ENCODE results near the gene PSENEN. TPM values are rescaled to one million over a fixed set of nuclear protein-coding genes. Genes with fewer than 3 reads are reported as not detected.

PSENEN gene
- total and polyA plus RNA-seq, 2 of the 8 experiments (the other 6 are each of a cell fraction or from before 2014, with no cell fraction given), result 66.7 to 75.3 TPM

DNA sequence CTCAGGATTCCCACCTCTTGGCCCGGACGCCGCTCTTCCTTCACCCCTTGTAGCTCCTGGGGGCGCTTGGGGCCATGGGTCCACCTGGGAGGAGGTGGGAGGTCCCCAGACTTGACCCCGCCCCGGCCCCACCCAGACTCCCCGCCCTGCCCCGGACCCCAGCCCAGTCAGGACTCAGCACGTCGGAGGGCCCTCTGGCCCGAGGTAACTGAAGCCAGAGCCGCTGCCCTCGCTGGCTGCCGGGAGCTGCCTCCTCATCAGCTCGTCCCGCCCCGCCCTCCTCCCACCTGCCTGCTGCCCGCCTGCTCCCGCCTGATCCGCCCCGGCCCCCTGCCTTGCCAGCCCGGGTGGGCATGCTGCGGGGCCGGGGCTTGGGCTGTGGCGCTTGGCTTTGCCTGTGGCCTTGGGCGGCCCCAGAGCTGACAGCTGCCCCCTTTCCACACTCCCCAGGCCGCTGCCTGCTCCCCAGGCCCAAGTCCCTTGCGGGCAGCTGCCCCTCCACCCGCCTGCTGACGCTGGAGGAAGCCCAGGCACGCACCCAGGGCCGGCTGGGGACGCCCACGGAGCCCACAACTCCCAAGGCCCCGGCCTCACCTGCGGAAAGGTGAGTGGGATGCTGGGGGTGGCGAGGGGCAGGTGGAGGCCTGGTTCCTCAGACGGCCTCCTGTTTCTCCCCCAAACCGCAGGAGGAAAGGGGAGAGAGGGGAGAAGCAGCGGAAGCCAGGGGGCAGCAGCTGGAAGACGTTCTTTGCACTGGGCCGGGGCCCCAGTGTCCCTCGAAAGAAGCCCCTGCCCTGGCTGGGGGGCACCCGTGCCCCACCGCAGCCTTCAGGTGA lies 39.3 kb downstream of the PSENEN start:
- POLR2A ChIA-PET (ENCODE audit: partially characterized antibody), result interaction anchor here (0.8 to 1.8 kb wide), 8 partner anchors 8 to 54 kb away, joined by 3 to 7 read pairs (median 4); partner anchors contain the start of genes PSENEN and U2AF1L4
- Histone ChIP-seq H3K79me2 (ENCODE audit: control insufficient read depth in 1 of 2, insufficient read depth in 2 of 2, low read length in 2 of 2) (no peaks in the 10 kb centered on the region), H2AFZ (ENCODE audit: low read length) (peak overlapping the region; percentile 50; the same call in 1 of the 2 replicates), H4K8ac (ENCODE audit: extremely low read depth, insufficient read depth, low read length) (peak overlapping the region; percentile 58; the same call in 1 of the 2 replicates), H3K36me3 (ENCODE audit: control insufficient read depth in 2 of 4, insufficient read depth in 4 of 4, low read length in 3 of 4) (no peaks in the 10 kb centered on the region), H3K4me2 (ENCODE audit: insufficient read depth in 1 of 2, low read depth in 2 of 2, low read length in 2 of 2) (peak overlapping the region; percentile 67 to 85), H3K4me1 (replicated peaks in 1 of 4; ENCODE audit: control insufficient read depth in 3 of 4, insufficient read depth in 4 of 4, low read length in 3 of 4) (peaks cover 0 to 12% (median 4%) of the 10 kb centered on the region in 4 experiments; a peak in 6 of 7 replicates), H4K91ac (replicated peaks; ENCODE audit: insufficient read length, low read length) (peak overlapping the region; percentile 81), H2BK20ac (ENCODE audit: low read length) (no peak overlapping the region), H3K79me1 (ENCODE audit: low read depth, low read length) (no peaks in the 10 kb centered on the region), H3K9ac (replicated peaks in 1 of 4; ENCODE audit: extremely low read depth in 1 of 4, low read depth in 3 of 4, low read length in 3 of 4) (peak overlapping the region in 1 of 4 experiments; percentile 71; a peak in 2 of 7 replicates), H4K5ac (ENCODE audit: insufficient read length, low read depth, low read length) (peak overlapping the region; percentile 29), H3K9me3 (ENCODE audit: insufficient read depth in 2 of 2, low read depth in 1 of 2, low read length in 1 of 2) (no peaks in the 10 kb centered on the region), H4K20me1 (replicated peaks in 1 of 2; ENCODE audit: control insufficient read depth in 1 of 2, insufficient read depth in 2 of 2, low read length in 2 of 2) (peaks cover 0 to 12% of the 10 kb centered on the region in 2 experiments), H2BK15ac (ENCODE audit: low read length) (peak overlapping the region; percentile 95; the same call in 1 of the 2 replicates), H3K4me3 (ENCODE audit: extremely low read depth in 1 of 4, insufficient read depth in 2 of 4, low read depth in 3 of 4, low read length in 4 of 4) (peak overlapping the region; percentile 42 to 72 (median 66)), H2AK5ac (ENCODE audit: low read depth, low read length) (no peak overlapping the region), H3K56ac (replicated peaks; ENCODE audit: insufficient read length, low read depth, low read length) (peak overlapping the region; percentile 77), H3K23ac (ENCODE audit: insufficient read length) (no peak overlapping the region), H2BK5ac (ENCODE audit: low read depth, low read length) (no peak overlapping the region; the same call in 1 of the 2 replicates), H2BK12ac (ENCODE audit: low read depth, low read length) (0 out of 2 replicates have a peak overlapping the region, but pooled peaks have one; percentile 84), H3K14ac (ENCODE audit: insufficient read length) (no peak overlapping the region), H3K27ac (ENCODE audit: low read depth, low read length) (no peak overlapping the region), H3K27me3 (replicated peaks in 1 of 4; ENCODE audit: control insufficient read depth in 3 of 4, extremely low read depth in 1 of 4, insufficient read depth in 3 of 4, low read length in 3 of 4) (no peaks in the 10 kb centered on the region; a peak in 1 of 7 replicates), H2BK120ac (replicated peaks; ENCODE audit: low read depth, low read length) (no peak overlapping the region), H3K4ac (replicated peaks; ENCODE audit: insufficient read length, low read depth, low read length) (peak overlapping the region; percentile 69), H3K23me2 (ENCODE audit: low read depth, low read length) (peaks cover 11% of the 10 kb centered on the region), H3K18ac (ENCODE audit: extremely low read depth, low read length) (peak overlapping the region; percentile 87)
- WGBS, 2 experiments (ENCODE audit: extremely low coverage in 1 of 2, insufficient coverage in 1 of 2, insufficient read length in 1 of 2, insufficient replicate concordance in 2 of 2, low coverage in 1 of 2, low lambda C conversion rate in 2 of 2, missing lambda C conversion rate in 1 of 2), result 4% methylated on average over 23 of the region's 45 CpGs; no CpG with 5 or more reads in 1 of the 2 experiments
- no peak for FAIRE-seq
- CTCF ChIA-PET (ENCODE audit: partially characterized antibody), result interaction anchor here (0.6 to 1.6 kb wide), 15 partner anchors 16 to 156 kb away, joined by 3 to 7 read pairs (median 3); no protein-coding TSS in a partner anchor
- peak; percentile 75 to 91 for DNase-seq (ENCODE audit: low read depth in 1 of 2, low spot score in 2 of 2)
- TF ChIP-seq EZH2 (IDR thresholded peaks at IDR 0.05; ENCODE audit: low read depth, low read length, severe bottlenecking) (peak; percentile 23), SRF (IDR thresholded peaks at IDR 0.05; ENCODE audit: low read depth, low read length) (no peak), ZNF274 (IDR thresholded peaks at IDR 0.05; ENCODE audit: borderline replicate concordance, extremely low read depth, low read length) (no peak), KDM4A (IDR thresholded peaks at IDR 0.05; ENCODE audit: low read depth, low read length, severe bottlenecking) (peak; percentile 48), TAF1 (IDR thresholded peaks at IDR 0.05; ENCODE audit: low read depth, low read length) (0 out of 2 replicates have a peak, but pooled peaks have one; percentile 29), HDAC6 (IDR thresholded peaks at IDR 0.05; ENCODE audit: low read depth, low read length) (no peak), TCF12 (IDR thresholded peaks at IDR 0.05; ENCODE audit: low read depth, low read length) (0 out of 2 replicates have a peak, but pooled peaks have one; percentile 26)
- TF ChIP-seq, protein P1, sequence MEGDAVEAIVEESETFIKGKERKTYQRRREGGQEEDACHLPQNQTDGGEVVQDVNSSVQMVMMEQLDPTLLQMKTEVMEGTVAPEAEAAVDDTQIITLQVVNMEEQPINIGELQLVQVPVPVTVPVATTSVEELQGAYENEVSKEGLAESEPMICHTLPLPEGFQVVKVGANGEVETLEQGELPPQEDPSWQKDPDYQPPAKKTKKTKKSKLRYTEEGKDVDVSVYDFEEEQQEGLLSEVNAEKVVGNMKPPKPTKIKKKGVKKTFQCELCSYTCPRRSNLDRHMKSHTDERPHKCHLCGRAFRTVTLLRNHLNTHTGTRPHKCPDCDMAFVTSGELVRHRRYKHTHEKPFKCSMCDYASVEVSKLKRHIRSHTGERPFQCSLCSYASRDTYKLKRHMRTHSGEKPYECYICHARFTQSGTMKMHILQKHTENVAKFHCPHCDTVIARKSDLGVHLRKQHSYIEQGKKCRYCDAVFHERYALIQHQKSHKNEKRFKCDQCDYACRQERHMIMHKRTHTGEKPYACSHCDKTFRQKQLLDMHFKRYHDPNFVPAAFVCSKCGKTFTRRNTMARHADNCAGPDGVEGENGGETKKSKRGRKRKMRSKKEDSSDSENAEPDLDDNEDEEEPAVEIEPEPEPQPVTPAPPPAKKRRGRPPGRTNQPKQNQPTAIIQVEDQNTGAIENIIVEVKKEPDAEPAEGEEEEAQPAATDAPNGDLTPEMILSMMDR (IDR thresholded peaks at IDR 0.05; ENCODE audit: control extremely low read depth in 1 of 3, insufficient read depth in 1 of 3, low read depth in 1 of 3, low read length in 3 of 3), result peak in 2 of 3 experiments; percentile 32 to 40; a peak in 3 of 4 replicates

Measured in H1 (cell line).